Endothelial cell (in vitro differentiated cells): ENCODE data around the gene GATD1. TPM values are rescaled to one million over a fixed set of nuclear protein-coding genes. Genes with fewer than 3 reads are reported as not detected.
A peak's percentile ranks its signal among the peaks of the same experiment; 100 is the strongest.

Experiments
- DNase-seq: peaks from one replicate; pipeline ENCODE4 v3.0.0; 2021; ENCODE audit warnings: low spot score
- H3K27ac Mint-ChIP-seq: one replicate; pipeline ENCODE4 v1.8.0; 2021; ENCODE audit warnings: mixed read lengths, inconsistent platforms; ENCODE audit not compliant: unreplicated experiment
- H3K27me3 Mint-ChIP-seq: one replicate; pipeline ENCODE4 v1.8.0; 2021; ENCODE audit warnings: mild to moderate bottlenecking, moderate library complexity, mixed read lengths, inconsistent platforms; ENCODE audit not compliant: unreplicated experiment
- H3K36me3 Mint-ChIP-seq: one replicate; pipeline ENCODE4 v1.8.0; 2021; ENCODE audit warnings: mild to moderate bottlenecking, low read depth, mixed read lengths, inconsistent platforms; ENCODE audit not compliant: unreplicated experiment
- H3K4me1 Mint-ChIP-seq: one replicate; pipeline ENCODE4 v1.8.0; 2021; ENCODE audit warnings: mild to moderate bottlenecking, mixed read lengths, inconsistent platforms; ENCODE audit not compliant: unreplicated experiment
- H3K4me3 Mint-ChIP-seq: one replicate; pipeline ENCODE4 v1.8.0; 2021; ENCODE audit warnings: mild to moderate bottlenecking, mixed read lengths, inconsistent platforms; ENCODE audit not compliant: unreplicated experiment
- H3K9me3 Mint-ChIP-seq: one replicate; pipeline ENCODE4 v1.8.0; 2021; ENCODE audit warnings: mixed read lengths, inconsistent platforms; ENCODE audit not compliant: unreplicated experiment
- long read RNA-seq: library from polyadenylated mRNA; unstranded; transcript quantifications from one replicate; pipeline ENCODE4 v2.0.0, GENCODE V29; 2020; ENCODE audit not compliant: unreplicated experiment
- total RNA-seq: library from RNA; stranded (reverse); fragmentation: NEBNext Ultra II Directional; extraction: Animal tissue kit (Norgen Biotek cat#: 25700); gene quantifications from one replicate; pipeline ENCODE4 v1.2.1, GENCODE V29; 2021; ENCODE audit not compliant: unreplicated experiment
- TF ChIP-seq, protein P1 (sequence below): fragments of 200-600 bp; sonication (generic); IDR thresholded peaks from one replicate; pipeline ENCODE4 v1.5.0; 2021; ENCODE audit warnings: antibody characterized with exemption; ENCODE audit not compliant: unreplicated experiment

The GATD1 gene, protein sequence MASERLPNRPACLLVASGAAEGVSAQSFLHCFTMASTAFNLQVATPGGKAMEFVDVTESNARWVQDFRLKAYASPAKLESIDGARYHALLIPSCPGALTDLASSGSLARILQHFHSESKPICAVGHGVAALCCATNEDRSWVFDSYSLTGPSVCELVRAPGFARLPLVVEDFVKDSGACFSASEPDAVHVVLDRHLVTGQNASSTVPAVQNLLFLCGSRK
- total RNA-seq = 36.5 TPM
- long read RNA-seq, partial matches to known transcripts = 0 of 1 reads
- long read RNA-seq, other reads (novel, unspliced or antisense) = 1 of 1 reads

DNA sequence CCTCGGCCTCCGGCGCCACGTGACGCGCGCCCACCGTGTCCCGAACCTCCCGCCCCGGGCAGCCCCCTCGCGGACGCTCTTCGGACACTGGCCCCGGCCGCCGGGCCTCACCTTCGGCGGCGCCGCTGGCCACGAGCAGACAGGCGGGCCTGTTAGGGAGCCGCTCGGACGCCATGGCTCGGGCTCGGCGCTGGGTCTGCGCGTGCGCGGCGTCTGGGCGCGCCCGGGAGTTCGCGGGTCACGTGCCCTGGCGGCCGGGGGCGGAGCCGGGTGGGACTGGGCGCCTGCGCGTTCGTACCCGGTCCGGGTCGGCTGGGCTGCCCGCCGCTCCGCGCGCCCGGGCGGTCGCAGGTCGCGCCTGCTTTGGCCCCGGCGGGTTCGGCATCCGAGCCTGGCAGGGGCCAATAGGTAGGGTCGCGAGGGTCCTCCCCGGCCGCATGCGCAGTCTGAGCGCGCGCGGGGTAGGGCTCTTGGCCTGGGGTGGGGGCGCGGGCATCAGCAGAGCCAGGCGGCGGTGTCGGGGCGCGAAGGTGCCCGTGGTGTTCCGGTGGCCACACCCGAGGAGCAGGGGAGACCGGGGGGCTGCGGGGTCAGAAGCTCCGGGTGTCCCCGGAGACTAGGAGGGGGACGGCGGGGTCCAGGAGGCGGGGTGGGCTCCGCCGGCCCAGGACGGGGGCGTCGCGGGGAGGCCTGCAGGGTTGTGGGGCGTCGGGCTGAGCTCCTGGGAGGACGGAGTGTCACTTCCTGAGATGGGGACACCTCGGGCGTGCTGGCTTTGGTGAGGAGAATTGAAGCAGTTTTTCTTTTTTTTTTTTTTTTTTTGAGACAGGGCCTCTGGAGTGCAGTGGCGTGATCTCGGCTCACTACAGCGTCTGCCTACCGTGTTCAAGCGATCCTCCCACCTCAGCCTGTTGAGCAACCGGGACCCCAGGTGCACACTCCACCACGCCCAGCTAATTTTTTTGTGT is at the start of gene GATD1:
TSS of gene GATD1 (minus strand) at position 200 of the 968 bp plus-strand sequence. CDS start at position 175, 25 bp downstream.
- Mint-ChIP-seq H3K27ac (no peak within 1 kb of the TSS), H3K36me3 (peaks cover 3% of the 10 kb centered on the region), H3K9me3 (no peaks in the 10 kb centered on the region), H3K4me1 (peaks cover 9% of the 10 kb centered on the region), H3K4me3 (peak within 1 kb of the TSS; percentile 94), H3K27me3 (peaks cover 6% of the 10 kb centered on the region)
- TF ChIP-seq, protein P1, sequence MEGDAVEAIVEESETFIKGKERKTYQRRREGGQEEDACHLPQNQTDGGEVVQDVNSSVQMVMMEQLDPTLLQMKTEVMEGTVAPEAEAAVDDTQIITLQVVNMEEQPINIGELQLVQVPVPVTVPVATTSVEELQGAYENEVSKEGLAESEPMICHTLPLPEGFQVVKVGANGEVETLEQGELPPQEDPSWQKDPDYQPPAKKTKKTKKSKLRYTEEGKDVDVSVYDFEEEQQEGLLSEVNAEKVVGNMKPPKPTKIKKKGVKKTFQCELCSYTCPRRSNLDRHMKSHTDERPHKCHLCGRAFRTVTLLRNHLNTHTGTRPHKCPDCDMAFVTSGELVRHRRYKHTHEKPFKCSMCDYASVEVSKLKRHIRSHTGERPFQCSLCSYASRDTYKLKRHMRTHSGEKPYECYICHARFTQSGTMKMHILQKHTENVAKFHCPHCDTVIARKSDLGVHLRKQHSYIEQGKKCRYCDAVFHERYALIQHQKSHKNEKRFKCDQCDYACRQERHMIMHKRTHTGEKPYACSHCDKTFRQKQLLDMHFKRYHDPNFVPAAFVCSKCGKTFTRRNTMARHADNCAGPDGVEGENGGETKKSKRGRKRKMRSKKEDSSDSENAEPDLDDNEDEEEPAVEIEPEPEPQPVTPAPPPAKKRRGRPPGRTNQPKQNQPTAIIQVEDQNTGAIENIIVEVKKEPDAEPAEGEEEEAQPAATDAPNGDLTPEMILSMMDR = no peak
- DNase-seq = peak; percentile 97

DNA sequence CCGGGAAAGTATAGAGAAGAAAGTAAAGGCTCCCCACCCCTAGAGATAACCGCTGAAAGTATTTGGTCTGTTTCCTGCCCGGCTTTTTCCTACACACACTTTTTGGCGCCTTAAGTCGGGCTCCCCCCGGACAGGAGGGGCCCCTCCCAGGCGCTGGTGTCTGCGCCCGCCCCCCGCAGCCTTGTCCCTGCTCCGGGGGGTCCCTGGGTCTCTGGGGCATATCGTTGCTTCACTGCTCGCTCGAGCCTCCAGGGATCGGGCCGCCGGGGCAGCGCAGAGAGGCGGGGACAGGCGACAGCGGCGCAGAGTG is 49.5 kb upstream of the GATD1 start:
- Mint-ChIP-seq H3K36me3 (no peaks in the 10 kb centered on the region), H3K27me3 (peaks cover 14% of the 10 kb centered on the region)
- TF ChIP-seq, protein P1 = no peak

DNA sequence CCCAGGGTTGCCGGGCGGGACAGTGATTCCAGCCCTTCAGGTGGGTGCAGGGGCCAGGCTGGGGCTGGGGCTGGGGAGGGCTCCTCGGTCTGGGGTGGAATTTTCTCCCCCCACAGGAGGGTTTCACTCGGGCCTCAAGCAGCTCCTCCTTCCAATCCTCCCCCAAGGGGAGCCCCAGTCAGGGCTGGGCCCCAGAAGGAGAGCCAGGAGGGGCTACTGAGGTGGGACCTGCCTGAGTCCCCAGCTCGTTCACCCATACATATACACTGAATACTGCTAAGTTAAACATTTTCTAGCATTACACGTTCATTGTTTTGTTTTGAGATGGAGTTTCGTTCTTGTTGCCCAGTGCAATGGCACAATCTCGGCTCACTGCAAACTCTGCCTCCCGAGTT is 48.9 kb upstream of the GATD1 start:
- peaks cover 12% of the 10 kb centered on the region for H3K27me3 Mint-ChIP-seq
- no peak for DNase-seq
- H3K9me3 Mint-ChIP-seq = no peaks in the 10 kb centered on the region
- peak overlapping the region; percentile 79 for H3K4me3 Mint-ChIP-seq
- H3K36me3 Mint-ChIP-seq = no peaks in the 10 kb centered on the region
- peaks cover 18% of the 10 kb centered on the region for H3K4me1 Mint-ChIP-seq
- TF ChIP-seq, protein P1 = no peak
- H3K27ac Mint-ChIP-seq = no peak overlapping the region

More for the DNA sequence above, 49.5 kb upstream of the GATD1 start:
- H3K9me3 Mint-ChIP-seq = no peaks in the 10 kb centered on the region
- peaks cover 18% of the 10 kb centered on the region for H3K4me1 Mint-ChIP-seq
- DNase-seq = peak; percentile 4
- peak overlapping the region; percentile 79 for H3K4me3 Mint-ChIP-seq
- H3K27ac Mint-ChIP-seq = no peak overlapping the region

DNA sequence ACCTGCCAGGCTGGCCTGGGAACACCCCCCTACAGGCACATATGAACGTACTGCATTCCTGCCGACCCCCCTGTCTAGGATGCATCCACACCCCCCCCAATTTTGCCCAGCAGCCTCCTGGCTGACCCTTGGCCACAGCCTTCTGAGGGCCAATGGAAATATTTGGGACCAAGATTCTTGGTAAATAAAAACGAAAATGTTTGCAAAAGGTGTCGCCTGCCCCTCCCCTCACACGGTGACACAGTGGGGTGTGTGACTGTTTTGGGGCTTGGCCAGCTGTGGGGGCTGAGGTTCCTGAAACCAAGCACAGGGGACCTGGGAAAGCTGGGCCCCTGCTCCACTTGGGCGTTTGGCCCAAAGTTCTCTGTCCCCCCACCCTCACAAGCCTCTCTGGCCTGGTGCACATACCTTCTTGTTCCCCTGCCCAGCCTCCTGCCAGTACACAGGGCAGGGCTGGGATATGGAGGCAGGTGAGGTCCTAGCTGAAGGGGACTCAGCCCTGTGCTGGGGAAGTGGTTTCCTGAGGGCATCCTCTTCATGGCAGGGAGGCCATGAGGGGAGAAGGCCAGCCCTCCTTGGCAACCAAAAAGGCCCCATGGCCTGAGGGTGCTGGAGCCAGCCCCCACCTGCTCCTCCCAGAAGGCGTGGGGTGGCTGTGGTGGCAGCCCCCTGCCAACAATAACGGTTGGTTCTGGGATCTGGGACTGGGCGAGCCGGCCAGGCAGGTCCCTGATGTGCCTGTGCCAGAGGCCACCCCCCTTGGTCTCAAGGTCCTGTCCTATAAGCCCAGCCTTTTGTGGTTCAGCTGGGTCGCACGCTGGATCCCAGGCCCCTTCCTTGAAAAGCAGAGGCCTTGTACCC is 48.3 kb upstream of the GATD1 start:
- TF ChIP-seq, protein P1 = no peak
- H3K36me3 Mint-ChIP-seq = no peaks in the 10 kb centered on the region
- no peak overlapping the region for H3K27ac Mint-ChIP-seq
- H3K27me3 Mint-ChIP-seq = peaks cover 12% of the 10 kb centered on the region
- H3K9me3 Mint-ChIP-seq = no peaks in the 10 kb centered on the region
- no peak for DNase-seq
- no peak overlapping the region for H3K4me3 Mint-ChIP-seq
- H3K4me1 Mint-ChIP-seq = peaks cover 18% of the 10 kb centered on the region
